Neural cell (in vitro differentiated cells): Measurements from ENCODE around the gene PTPRN2. TPM values are rescaled to one million over a fixed set of nuclear protein-coding genes. Genes with fewer than 3 reads are reported as not detected.
A peak's percentile ranks its signal among the peaks of the same experiment; 100 is the strongest.

ENCODE experiments used
- H2AFZ ChIP-seq: fragments of 200-600, 300-800 bp; sonication (generic), shearing (Covaris generic); 2 replicates; pipeline ENCODE4 v1.6.0; 2014; ENCODE audit warnings: low read depth, mild to moderate bottlenecking, antibody characterized with exemption, low read length, moderate library complexity
- H3F3A ChIP-seq: fragments of 200-600 bp; shearing (Covaris generic); 2 replicates; pipeline ENCODE4 v1.6.1; 2016; ENCODE audit warnings: mild to moderate bottlenecking, moderate library complexity, mixed read lengths, antibody characterized with exemption, low read length; ENCODE audit not compliant: insufficient read depth, poor library complexity, severe bottlenecking
- H3K27ac ChIP-seq: fragments of 200-600, 300-800 bp; sonication (generic), shearing (Covaris generic); 2 replicates; pipeline ENCODE4 v1.5.1; 2014; ENCODE audit warnings: mild to moderate bottlenecking, low read length, moderate library complexity
- H3K27me3 ChIP-seq: fragments of 300-800, 200-600 bp; sonication (generic), shearing (Covaris generic); 2 replicates; pipeline ENCODE4 v1.6.0; 2014; ENCODE audit warnings: mild to moderate bottlenecking, low read depth, low read length, moderate library complexity; ENCODE audit not compliant: insufficient read depth
- H3K36me3 ChIP-seq: fragments of 300-800, 200-600 bp; sonication (generic), shearing (Covaris generic); 2 replicates; pipeline ENCODE4 v1.5.1; 2014; ENCODE audit warnings: mild to moderate bottlenecking, antibody characterized with exemption, low read length, moderate library complexity; ENCODE audit not compliant: insufficient read depth
- H3K4me2 ChIP-seq: fragments of 300-800, 200-600 bp; sonication (generic), shearing (Covaris generic); 2 replicates; pipeline ENCODE4 v1.6.0; 2014; ENCODE audit warnings: mild to moderate bottlenecking, low read length
- H3K4me3 ChIP-seq: fragments of 300-800, 200-600 bp; sonication (generic), shearing (Covaris generic); 2 replicates; pipeline ENCODE4 v1.5.1; 2014; ENCODE audit warnings: mild to moderate bottlenecking, low read length, moderate library complexity
- H3K79me2 ChIP-seq: fragments of 200-600 bp; shearing (Covaris generic); replicated peaks from 2 replicates; pipeline ENCODE4 v1.6.0; 2014; ENCODE audit warnings: mild to moderate bottlenecking, low read length, moderate library complexity; ENCODE audit not compliant: insufficient read depth
- H3K9ac ChIP-seq: fragments of 300-800, 200-600 bp; sonication (generic), shearing (Covaris generic); 2 replicates; pipeline ENCODE4 v1.6.1; 2016; ENCODE audit warnings: mild to moderate bottlenecking, low read length, mixed read lengths
- H3K9me2 ChIP-seq: fragments of 200-600 bp; shearing (Covaris generic); 2 replicates; pipeline ENCODE4 v1.6.1; 2016; ENCODE audit warnings: mild to moderate bottlenecking, low read length, mixed read lengths; ENCODE audit not compliant: insufficient read depth
- H3K9me3 ChIP-seq: fragments of 200-600, 300-800 bp; sonication (generic), shearing (Covaris generic); 2 replicates; pipeline ENCODE4 v1.6.1; 2016; ENCODE audit warnings: mild to moderate bottlenecking, mixed run types, low read length, moderate library complexity, mixed read lengths
- H4K20me1 ChIP-seq: fragments of 200-600 bp; shearing (Covaris generic); 2 replicates; pipeline ENCODE4 v1.6.1; 2016; ENCODE audit warnings: mild to moderate bottlenecking, mixed run types; ENCODE audit not compliant: insufficient read depth
- EP300 ChIP-seq: fragments of 450-650 bp; conservative IDR thresholded peaks from 2 replicates; pipeline ENCODE4 v1.6.1; 2014; ENCODE audit warnings: antibody characterized with exemption, mild to moderate bottlenecking, moderate library complexity; ENCODE audit not compliant: poor library complexity, severe bottlenecking
- EZH2 ChIP-seq: fragments of 200-600, 300-800 bp; shearing (Covaris generic), sonication (generic); IDR thresholded peaks from 2 replicates; pipeline ENCODE4 v1.6.1; 2014; ENCODE audit warnings: antibody characterized with exemption, low read length, borderline replicate concordance, mild to moderate bottlenecking; ENCODE audit not compliant: insufficient read depth, poor library complexity, severe bottlenecking
- MXI1 ChIP-seq: fragments of 450-650 bp; conservative IDR thresholded peaks from 2 replicates; pipeline ENCODE4 v1.6.1; 2014; ENCODE audit warnings: antibody characterized with exemption, mild to moderate bottlenecking; ENCODE audit not compliant: poor library complexity, severe bottlenecking
- POLR2AphosphoS5 ChIP-seq: IDR thresholded peaks from 2 replicates; pipeline ENCODE4 v1.6.1; 2012
- RAD21 ChIP-seq: fragments of 450-650 bp; conservative IDR thresholded peaks from 2 replicates; pipeline ENCODE4 v1.6.1; 2014; ENCODE audit warnings: antibody characterized with exemption, mild to moderate bottlenecking, moderate library complexity
- REST ChIP-seq: IDR thresholded peaks from 2 replicates; pipeline ENCODE4 v1.6.1; 2012; ENCODE audit warnings: borderline replicate concordance
- SMC3 ChIP-seq: fragments of 450-650 bp; conservative IDR thresholded peaks from 2 replicates; pipeline ENCODE4 v1.6.1; 2014; ENCODE audit warnings: antibody characterized with exemption, mild to moderate bottlenecking, moderate library complexity; ENCODE audit not compliant: poor library complexity
- TAF1 ChIP-seq: IDR thresholded peaks from 2 replicates; pipeline ENCODE4 v1.6.1; 2012; ENCODE audit warnings: low read depth
- polyA plus RNA-seq: library from polyadenylated mRNA; depleted of rRNA; stranded (reverse); fragments of >200 nt; gene quantifications from 2 replicates; pipeline ENCODE4 v1.2.3, GENCODE V29; 2014
- TF ChIP-seq, protein P1 (sequence below): fragments of 450-650 bp; IDR thresholded peaks from 2 replicates; pipeline ENCODE4 v1.5.1; 2014; ENCODE audit warnings: antibody characterized with exemption, mild to moderate bottlenecking, moderate library complexity; ENCODE audit not compliant: poor library complexity, severe bottlenecking

PTPRN2 gene
- polyA plus RNA-seq, 1 donor from 2014 or later = 31.0 TPM

- Histone ChIP-seq H3K4me3 (no peak overlapping the region), H3K9me3 (no peaks in the 10 kb centered on the region), H4K20me1 (no peaks in the 10 kb centered on the region), H3K9me2 (no peaks in the 10 kb centered on the region), H3K4me2 (no peak overlapping the region), H3K27me3 (no peaks in the 10 kb centered on the region), H2AFZ (no peak overlapping the region), H3K79me2 (no peaks in the 10 kb centered on the region), H3K36me3 (no peaks in the 10 kb centered on the region), H3K27ac (no peak overlapping the region), H3K9ac (no peak overlapping the region), H3F3A (no peaks in the 10 kb centered on the region)
- TF ChIP-seq POLR2AphosphoS5 = no peak
- TF ChIP-seq, protein P1, sequence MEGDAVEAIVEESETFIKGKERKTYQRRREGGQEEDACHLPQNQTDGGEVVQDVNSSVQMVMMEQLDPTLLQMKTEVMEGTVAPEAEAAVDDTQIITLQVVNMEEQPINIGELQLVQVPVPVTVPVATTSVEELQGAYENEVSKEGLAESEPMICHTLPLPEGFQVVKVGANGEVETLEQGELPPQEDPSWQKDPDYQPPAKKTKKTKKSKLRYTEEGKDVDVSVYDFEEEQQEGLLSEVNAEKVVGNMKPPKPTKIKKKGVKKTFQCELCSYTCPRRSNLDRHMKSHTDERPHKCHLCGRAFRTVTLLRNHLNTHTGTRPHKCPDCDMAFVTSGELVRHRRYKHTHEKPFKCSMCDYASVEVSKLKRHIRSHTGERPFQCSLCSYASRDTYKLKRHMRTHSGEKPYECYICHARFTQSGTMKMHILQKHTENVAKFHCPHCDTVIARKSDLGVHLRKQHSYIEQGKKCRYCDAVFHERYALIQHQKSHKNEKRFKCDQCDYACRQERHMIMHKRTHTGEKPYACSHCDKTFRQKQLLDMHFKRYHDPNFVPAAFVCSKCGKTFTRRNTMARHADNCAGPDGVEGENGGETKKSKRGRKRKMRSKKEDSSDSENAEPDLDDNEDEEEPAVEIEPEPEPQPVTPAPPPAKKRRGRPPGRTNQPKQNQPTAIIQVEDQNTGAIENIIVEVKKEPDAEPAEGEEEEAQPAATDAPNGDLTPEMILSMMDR = no peak
- TF ChIP-seq TAF1 = no peak
- no peak for TF ChIP-seq SMC3
- no peak for TF ChIP-seq MXI1
- no peak for TF ChIP-seq RAD21
- TF ChIP-seq EZH2 = no peak
- TF ChIP-seq EP300 = no peak
- no peak for TF ChIP-seq REST
Measured at GRCh38 chr7:157860406-157860805, 727.2 kb downstream of the PTPRN2 start.

- Histone ChIP-seq H3K27ac (no peak overlapping the region), H3F3A (no peaks in the 10 kb centered on the region), H3K9ac (no peak overlapping the region), H3K9me3 (no peaks in the 10 kb centered on the region), H3K27me3 (no peaks in the 10 kb centered on the region), H4K20me1 (no peaks in the 10 kb centered on the region), H3K79me2 (no peaks in the 10 kb centered on the region), H3K4me3 (no peak overlapping the region), H2AFZ (no peak overlapping the region), H3K36me3 (no peaks in the 10 kb centered on the region), H3K9me2 (no peaks in the 10 kb centered on the region), H3K4me2 (no peak overlapping the region)
- TF ChIP-seq REST (no peak), SMC3 (no peak), RAD21 (no peak)
- TF ChIP-seq, protein P1 = peak; percentile 13
Measured at GRCh38 chr7:157859915-157860314, 727.7 kb downstream of the PTPRN2 start.
